T-helper 17 cell (primary cell): Measurements from ENCODE around the gene CMYA5. TPM values are rescaled to one million over a fixed set of nuclear protein-coding genes. Genes with fewer than 3 reads are reported as not detected.

Experiments
- ATAC-seq: fragments of 150-1000 bp; cut with Tn5 transposase; 2 replicates; pipeline ENCODE4 v1.10.0; 2021; ENCODE audit warnings: mild to moderate bottlenecking, moderate library complexity
- DNase-seq, 3 donors: peaks; one replicate each; pipeline versions ENCODE4 v3.0.0 to v3.0.0-alpha.2; 2020 to 2021
- H3K9me3 ChIP-seq: one replicate; pipeline ENCODE4 v1.7.0; 2013; ENCODE audit warnings: low read length, mild to moderate bottlenecking; ENCODE audit not compliant: control insufficient read depth, poor library complexity, severe bottlenecking
- H3K27ac Mint-ChIP-seq: one replicate; pipeline ENCODE4 v1.8.0; 2022; ENCODE audit warnings: mild to moderate bottlenecking, moderate library complexity, mixed read lengths
- H3K27me3 Mint-ChIP-seq: one replicate; pipeline ENCODE4 v1.8.0; 2022; ENCODE audit warnings: mixed read lengths
- H3K36me3 Mint-ChIP-seq: one replicate; pipeline ENCODE4 v1.8.0; 2022; ENCODE audit warnings: low read depth, mixed read lengths
- H3K4me1 Mint-ChIP-seq: one replicate; pipeline ENCODE4 v1.8.0; 2022; ENCODE audit warnings: mild to moderate bottlenecking, mixed read lengths
- H3K4me3 Mint-ChIP-seq: one replicate; pipeline ENCODE4 v1.8.0; 2022; ENCODE audit warnings: mild to moderate bottlenecking, moderate library complexity, mixed read lengths
- total RNA-seq, 4 donors: library from RNA in 2 of 4; stranded (reverse) in 2 of 4; gene quantifications; one replicate each; pipeline ENCODE4 v1.2.3 and lab custom pipeline; 2022 to 2026

The CMYA5 gene
- total RNA-seq, 2 donors from 2014 or later: 0.15 to 0.23 TPM

- Mint-ChIP-seq H3K36me3 (peaks cover 7% of the 10 kb centered on the region), H3K4me1 (no peaks in the 10 kb centered on the region), H3K4me3 (no peak overlapping the region), H3K27ac (no peak overlapping the region), H3K27me3 (peaks cover 35% of the 10 kb centered on the region)
- no peaks in the 10 kb centered on the region for H3K9me3 ChIP-seq
- DNase-seq (no peak), ATAC-seq (no peak)
These were observed 137.6 kb downstream of the CMYA5 start for GRCh38 chr5:79827159-79827629.

- H3K27ac Mint-ChIP-seq: no peak overlapping the region
- no peak overlapping the region for H3K4me3 Mint-ChIP-seq
- H3K9me3 ChIP-seq: no peaks in the 10 kb centered on the region
- peaks cover 7% of the 10 kb centered on the region for H3K36me3 Mint-ChIP-seq
- peaks cover 2% of the 10 kb centered on the region for H3K4me1 Mint-ChIP-seq
- DNase-seq (no peak), ATAC-seq (no peak)
- peaks cover 30% of the 10 kb centered on the region for H3K27me3 Mint-ChIP-seq
These were observed 139.6 kb downstream of the CMYA5 start for GRCh38 chr5:79829260-79829659.

- H3K27ac Mint-ChIP-seq: no peak overlapping the region
- peaks cover 2% of the 10 kb centered on the region for H3K4me1 Mint-ChIP-seq
- H3K36me3 Mint-ChIP-seq: no peaks in the 10 kb centered on the region
- DNase-seq: no peak
- peaks cover 17% of the 10 kb centered on the region for H3K27me3 Mint-ChIP-seq
- no peak for ATAC-seq
- no peaks in the 10 kb centered on the region for H3K9me3 ChIP-seq
- no peak overlapping the region for H3K4me3 Mint-ChIP-seq
These were observed 142.0 kb downstream of the CMYA5 start for GRCh38 chr5:79831381-79832309.

GRCh38 chr5:79832911-79833310 is 143.3 kb downstream of the CMYA5 start:
- H3K27me3 Mint-ChIP-seq: peaks cover 17% of the 10 kb centered on the region
- H3K4me3 Mint-ChIP-seq: no peak overlapping the region
- no peaks in the 10 kb centered on the region for H3K36me3 Mint-ChIP-seq
- DNase-seq: no peak
- H3K4me1 Mint-ChIP-seq: peaks cover 2% of the 10 kb centered on the region
- no peak for ATAC-seq
- H3K9me3 ChIP-seq: no peaks in the 10 kb centered on the region
- no peak overlapping the region for H3K27ac Mint-ChIP-seq

- no peaks in the 10 kb centered on the region for H3K9me3 ChIP-seq
- Mint-ChIP-seq H3K27ac (no peak overlapping the region), H3K4me3 (no peak overlapping the region), H3K4me1 (peaks cover 2% of the 10 kb centered on the region), H3K36me3 (peaks cover 2% of the 10 kb centered on the region), H3K27me3 (peaks cover 11% of the 10 kb centered on the region)
- DNase-seq (no peak), ATAC-seq (no peak)
These were observed 144.6 kb downstream of the CMYA5 start for GRCh38 chr5:79834098-79834753.

- no peak for ATAC-seq
- Mint-ChIP-seq H3K27ac (no peak overlapping the region), H3K27me3 (peaks cover 6% of the 10 kb centered on the region), H3K36me3 (peaks cover 2% of the 10 kb centered on the region), H3K4me1 (peaks cover 2% of the 10 kb centered on the region), H3K4me3 (no peak overlapping the region)
- no peak for DNase-seq
- H3K9me3 ChIP-seq: no peaks in the 10 kb centered on the region
These were observed 145.4 kb downstream of the CMYA5 start for GRCh38 chr5:79834754-79835714.

- H3K4me1 Mint-ChIP-seq: no peaks in the 10 kb centered on the region
- DNase-seq: no peak
- H3K9me3 ChIP-seq: no peaks in the 10 kb centered on the region
- ATAC-seq: no peak
- no peak overlapping the region for H3K4me3 Mint-ChIP-seq
- peaks cover 19% of the 10 kb centered on the region for H3K27me3 Mint-ChIP-seq
- H3K36me3 Mint-ChIP-seq: peaks cover 4% of the 10 kb centered on the region
- H3K27ac Mint-ChIP-seq: no peak overlapping the region
These were observed 148.3 kb downstream of the CMYA5 start for GRCh38 chr5:79837761-79838551.

- peaks cover 4% of the 10 kb centered on the region for H3K36me3 Mint-ChIP-seq
- H3K4me3 Mint-ChIP-seq: no peak overlapping the region
- H3K9me3 ChIP-seq: no peaks in the 10 kb centered on the region
- no peak overlapping the region for H3K27ac Mint-ChIP-seq
- no peaks in the 10 kb centered on the region for H3K4me1 Mint-ChIP-seq
- ATAC-seq: no peak
- H3K27me3 Mint-ChIP-seq: peaks cover 23% of the 10 kb centered on the region
- no peak for DNase-seq
These were observed 150.7 kb downstream of the CMYA5 start for GRCh38 chr5:79840084-79840990.

GRCh38 chr5:79841172-79841571 is 151.5 kb downstream of the CMYA5 start:
- ATAC-seq (no peak), DNase-seq (no peak)
- H3K36me3 Mint-ChIP-seq: peaks cover 4% of the 10 kb centered on the region
- no peak overlapping the region for H3K4me3 Mint-ChIP-seq
- no peak overlapping the region for H3K27ac Mint-ChIP-seq
- no peaks in the 10 kb centered on the region for H3K4me1 Mint-ChIP-seq
- H3K27me3 Mint-ChIP-seq: peaks cover 23% of the 10 kb centered on the region
- H3K9me3 ChIP-seq: no peaks in the 10 kb centered on the region

GRCh38 chr5:79842006-79842881 is 152.6 kb downstream of the CMYA5 start:
- H3K27me3 Mint-ChIP-seq: peaks cover 27% of the 10 kb centered on the region
- no peak overlapping the region for H3K27ac Mint-ChIP-seq
- no peaks in the 10 kb centered on the region for H3K4me1 Mint-ChIP-seq
- H3K4me3 Mint-ChIP-seq: no peak overlapping the region
- H3K9me3 ChIP-seq: no peaks in the 10 kb centered on the region
- no peak for DNase-seq
- H3K36me3 Mint-ChIP-seq: peaks cover 4% of the 10 kb centered on the region
- no peak for ATAC-seq

- DNase-seq (no peak), ATAC-seq (no peak)
- H3K27ac Mint-ChIP-seq: no peak overlapping the region
- peaks cover 4% of the 10 kb centered on the region for H3K36me3 Mint-ChIP-seq
- no peak overlapping the region for H3K4me3 Mint-ChIP-seq
- peaks cover 34% of the 10 kb centered on the region for H3K27me3 Mint-ChIP-seq
- H3K9me3 ChIP-seq: no peaks in the 10 kb centered on the region
- H3K4me1 Mint-ChIP-seq: peaks cover 2% of the 10 kb centered on the region
These were observed 153.4 kb downstream of the CMYA5 start for GRCh38 chr5:79842991-79843390.
